Fibroblast of lung (primary cell): ENCODE measurements around the gene TM4SF18.

Experiments
- CTCF ChIP-seq, 2 donors: IDR thresholded peaks in 1 of 2; conservative IDR thresholded peaks in 1 of 2; 1 replicate in 1 of 2; 2 replicates in 1 of 2; pipeline ENCODE4 v1.5.1; 2011 to 2012; ENCODE audit warnings: low read length in 2 of 2, control low read depth in 1 of 2, inconsistent platforms in 1 of 2, low read depth in 1 of 2, mild to moderate bottlenecking in 1 of 2
- EZH2 ChIP-seq: IDR thresholded peaks from 2 replicates; pipeline ENCODE4 v1.5.1; 2012; ENCODE audit warnings: low read length, control low read depth, mild to moderate bottlenecking; ENCODE audit errors: missing control alignments

GRCh38 chr3:149321136-149321535 is 12.3 kb downstream of the TM4SF18 start:
- no peak for TF ChIP-seq CTCF (conservative IDR thresholded peaks at IDR 0.05 in 1 of 2, IDR thresholded peaks at IDR 0.05 in 1 of 2; ENCODE audit: low read depth in 1 of 2, low read length in 2 of 2)
- TF ChIP-seq EZH2, result no peak
